RWPE1 (cell line): ENCODE data around the gene AK4.

Source experiments
- CTCF ChIA-PET: fragments of 350-600 bp; sonication (Branson Sonifier 250); formaldehyde crosslinking; extraction: SDS; loops from one replicate; lab custom pipeline; 2021; lab: Yijun Ruan, JAX
- POLR2A ChIA-PET: fragments of 400-600 bp; formaldehyde crosslinking; extraction: SDS; loops from one replicate; lab custom pipeline; 2020; ENCODE audit warnings: antibody characterized with exemption; ENCODE audit not compliant: low non-redundant PET; lab: Yijun Ruan, JAX
- DNase-seq: peaks from one replicate; pipeline ENCODE4 v3.0.0; 2012; ENCODE audit warnings: low spot score
- H3K27ac ChIP-seq: fragments of 450-650 bp; 2 replicates; pipeline ENCODE4 v1.5.1; 2017
- CTCF ChIP-seq: fragments of 450-650 bp; conservative IDR thresholded peaks from 2 replicates; pipeline ENCODE4 v1.5.1; 2017; ENCODE audit warnings: low read depth, mild to moderate bottlenecking

Gene AK4

DNA sequence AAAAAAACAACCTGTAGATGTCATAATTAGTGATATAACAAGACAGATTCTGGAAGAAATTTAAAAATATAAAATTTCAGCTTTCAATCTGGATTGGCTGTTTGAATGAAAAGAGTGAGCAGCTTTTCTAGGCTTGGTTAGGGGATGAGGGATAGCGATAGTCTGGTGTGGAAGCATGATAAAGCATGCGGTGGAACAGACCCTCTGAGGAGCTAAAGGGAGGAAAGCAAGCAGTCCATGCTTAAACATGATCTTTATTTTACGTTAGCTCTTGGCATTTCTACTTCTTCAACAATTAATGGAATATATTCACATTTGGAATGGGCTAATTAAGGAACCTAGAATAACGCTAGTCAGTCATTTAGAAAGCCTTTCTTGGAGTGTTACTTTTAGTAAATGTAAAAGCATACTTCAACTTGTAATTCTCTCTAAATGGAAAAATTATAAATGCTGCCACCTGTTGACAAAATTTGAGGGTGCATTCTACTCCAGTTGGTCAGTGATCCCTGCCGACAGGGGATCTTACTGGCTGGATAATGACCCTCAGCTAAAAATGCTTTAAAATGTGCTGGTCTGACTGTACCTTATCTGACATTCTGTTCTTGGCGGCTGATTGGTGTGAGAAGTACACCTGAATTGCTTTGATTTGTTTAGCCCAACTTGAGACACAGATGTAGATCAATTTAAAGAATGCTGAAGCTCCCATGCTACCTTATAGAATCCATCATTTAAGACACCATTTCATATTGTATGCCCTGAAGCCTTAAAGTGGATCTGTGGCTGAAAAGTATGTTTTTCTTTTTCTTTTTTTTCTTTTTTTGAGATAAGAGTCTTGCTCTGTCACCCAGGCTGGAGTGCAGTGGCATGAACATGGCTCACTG is 61.2 kb downstream of the AK4 start:
- peak; percentile 61 for DNase-seq
- CTCF ChIA-PET: interaction anchor here (0.5 to 2.7 kb wide), 16 partner anchors 9 to 482 kb away, joined by 3 to 15 read pairs (median 3); no protein-coding TSS in a partner anchor
- POLR2A ChIA-PET: no interaction called here
- TF ChIP-seq CTCF: peak; percentile 69
- H3K27ac ChIP-seq: no peak overlapping the region

- POLR2A ChIA-PET: no interaction called here
- DNase-seq: no peak
- CTCF ChIA-PET: interaction anchor here (0.7 to 2.7 kb wide), 3 partner anchors 29 to 477 kb away, joined by 4 to 15 read pairs (median 5); no protein-coding TSS in a partner anchor
- TF ChIP-seq CTCF: no peak
- no peak overlapping the region for H3K27ac ChIP-seq
Observed at GRCh38 chr1:65210325-65210724, 62.3 kb downstream of the AK4 start.

DNA sequence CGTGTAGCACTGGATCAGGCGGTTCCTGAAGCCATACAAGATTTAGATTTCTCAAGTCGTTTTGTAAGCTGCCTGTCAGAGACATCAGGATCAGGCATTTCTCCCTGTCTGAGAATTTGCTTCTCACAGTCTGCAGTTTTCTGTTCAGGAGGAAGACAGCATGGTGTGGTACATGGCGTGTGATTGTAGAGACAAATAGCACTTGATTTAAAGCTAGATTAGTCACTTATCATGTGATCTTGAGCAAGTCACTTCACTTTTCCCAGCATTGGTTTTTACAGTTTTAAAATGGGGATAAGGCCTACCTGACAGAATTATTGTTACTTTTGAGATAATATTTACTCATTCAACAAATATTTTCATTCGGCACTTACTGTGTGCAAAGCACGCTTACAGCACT is 63.3 kb downstream of the AK4 start:
- POLR2A ChIA-PET: no interaction called here
- CTCF ChIA-PET: interaction anchor here (0.7 kb wide), 1 partner anchor 30 kb away, joined by 4 read pairs; no protein-coding TSS in a partner anchor

DNA sequence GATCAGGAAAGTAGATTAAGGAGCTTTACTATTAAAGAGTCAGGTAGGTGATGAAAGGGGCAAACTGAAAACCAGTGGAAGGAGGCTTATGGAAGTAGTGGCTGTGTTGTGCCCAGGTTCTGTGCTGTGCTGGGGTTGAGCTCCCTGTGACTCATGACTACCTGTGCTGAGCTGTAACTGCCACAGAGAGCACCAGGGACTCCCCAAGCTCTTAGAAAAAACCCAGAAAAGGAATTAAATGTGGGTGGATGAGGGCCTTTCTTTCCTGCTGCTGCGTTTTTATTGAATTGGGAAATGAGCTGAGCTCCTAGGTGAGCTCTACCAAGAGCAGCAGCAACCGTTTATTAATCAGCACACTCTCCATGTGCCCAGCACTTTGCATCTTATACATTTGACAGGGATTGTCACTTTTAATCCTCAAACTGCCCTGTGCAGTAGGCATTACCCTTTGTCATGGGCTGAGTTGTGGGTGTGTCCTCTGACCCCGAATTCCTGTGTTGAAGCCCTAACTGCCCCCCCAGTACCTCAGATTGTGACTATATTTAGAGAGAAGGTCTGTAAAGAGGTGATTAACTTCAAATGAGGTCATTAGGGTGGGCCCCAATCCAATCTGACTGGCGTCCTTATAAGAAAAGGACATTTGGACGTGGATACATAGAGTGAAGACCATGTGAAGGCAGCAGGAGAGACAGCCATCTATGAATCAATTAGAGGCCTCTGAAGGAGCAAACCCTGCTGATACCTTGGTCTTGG is 65.4 kb downstream of the AK4 start:
- H3K27ac ChIP-seq: no peak overlapping the region
- POLR2A ChIA-PET: no interaction called here
- CTCF ChIA-PET: interaction anchor here (0.7 to 1.2 kb wide), 3 partner anchors 71 to 764 kb away, joined by 3 to 4 read pairs (median 3); no protein-coding TSS in a partner anchor
- no peak for TF ChIP-seq CTCF
- DNase-seq: no peak

More for the DNA sequence above, 63.3 kb downstream of the AK4 start:
- no peak for DNase-seq
- no peak for TF ChIP-seq CTCF
- H3K27ac ChIP-seq: no peak overlapping the region

DNA sequence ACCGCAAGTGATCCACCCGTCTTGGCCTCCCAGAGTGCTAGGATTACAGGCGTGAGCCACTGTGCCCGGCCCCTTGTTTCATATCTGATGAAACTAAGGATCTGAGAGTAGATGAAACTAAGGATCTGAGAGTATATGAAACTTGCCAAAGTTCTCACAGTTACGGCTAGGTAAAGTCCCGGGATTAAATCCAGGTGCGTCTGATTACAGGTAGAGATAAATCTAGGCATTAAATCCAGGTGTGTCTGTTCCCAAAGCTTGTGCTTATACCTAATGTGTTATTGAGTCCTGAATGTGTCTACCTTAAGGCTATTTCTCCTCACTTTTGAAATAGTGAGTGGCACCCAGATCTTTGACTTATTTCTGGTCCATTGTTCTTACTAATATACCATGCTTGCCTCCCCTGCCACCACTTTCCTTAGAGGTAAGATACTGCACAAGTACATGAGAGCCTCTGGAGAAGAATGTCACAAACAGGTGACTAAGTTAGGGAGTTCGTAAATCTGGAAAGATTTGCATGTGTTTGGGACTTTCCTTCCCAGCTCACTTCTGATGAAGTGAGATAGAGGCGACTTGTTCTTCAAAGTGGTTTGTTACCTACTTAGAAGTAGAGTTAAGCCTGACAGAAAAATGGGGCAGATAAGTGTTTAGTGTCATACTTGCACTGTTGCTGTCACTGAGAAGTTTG is 66.5 kb downstream of the AK4 start:
- ChIA-PET POLR2A (no interaction called here), CTCF (interaction anchor here (0.7 to 1.1 kb wide), 2 partner anchors 21 to 73 kb away, joined by 3 read pairs; no protein-coding TSS in a partner anchor)
- DNase-seq: no peak
- TF ChIP-seq CTCF: no peak
- no peak overlapping the region for H3K27ac ChIP-seq

- CTCF ChIA-PET: interaction anchor here (0.6 kb wide), 1 partner anchor 1915 kb away, joined by 3 read pairs; no protein-coding TSS in a partner anchor
- TF ChIP-seq CTCF: no peak
- no peak for DNase-seq
- no peak overlapping the region for H3K27ac ChIP-seq
- POLR2A ChIA-PET: no interaction called here
Observed at GRCh38 chr1:65216989-65217388, 69.0 kb downstream of the AK4 start.
